Gastrocnemius medialis (tissue), 4 donors: ENCODE data around the gene MC1R. TPM values are rescaled to one million over a fixed set of nuclear protein-coding genes. Genes with fewer than 3 reads are reported as not detected.
"Not testable (repeated sequence)": the region's sequence is repeated elsewhere in the genome, so short reads cannot be mapped to it uniquely, and the experiment has no call there.

Experiments used
- ATAC-seq, 2 donors: fragments of 150-250 bp; one replicate each; pipeline ENCODE4 v1.9.1; 2016
- DNase-seq, 2 donors: peaks; one replicate each; pipeline ENCODE4 v3.0.0-alpha.2; 2019
- H3K27ac ChIP-seq, 4 donors: fragments of 200-600 bp; sonication (generic); 1 replicate in 1 of 4; 2 replicates in 3 of 4; pipeline ENCODE4 v1.5.1; 2016 to 2018; ENCODE audit warnings: mild to moderate bottlenecking in 2 of 4, moderate library complexity in 1 of 4
- H3K27me3 ChIP-seq, 3 donors: fragments of 200-600 bp; sonication (generic) in 2 of 3; 1 replicate in 1 of 3; 2 replicates in 2 of 3; pipeline versions ENCODE4 v1.5.1 to v1.6.0; 2016 to 2019; ENCODE audit warnings: mild to moderate bottlenecking in 1 of 3, moderate library complexity in 1 of 3
- H3K36me3 ChIP-seq, 2 donors: fragments of 200-600 bp; sonication (generic) in 1 of 2; one replicate each; pipeline ENCODE4 v1.5.1; 2017 to 2018
- H3K4me1 ChIP-seq, 2 donors: fragments of 200-600 bp; sonication (generic) in 1 of 2; one replicate each; pipeline ENCODE4 v1.5.1; 2016 to 2017; ENCODE audit warnings: mild to moderate bottlenecking in 2 of 2
- H3K4me3 ChIP-seq, 4 donors: fragments of 200-600 bp; sonication (generic) in 3 of 4; 1 replicate in 1 of 4; 2 replicates in 3 of 4; pipeline ENCODE4 v1.5.1; 2016 to 2019; ENCODE audit warnings: mild to moderate bottlenecking in 2 of 4
- H3K9me3 ChIP-seq, 3 donors: fragments of 200-600 bp; sonication (generic) in 2 of 3; 1 replicate in 1 of 3; 2 replicates in 2 of 3; pipeline ENCODE4 v1.5.1; 2016 to 2019
- CTCF ChIP-seq, 5 experiments: fragments of 450-650 bp in 3 of 5; fragments of 200-600 bp in 2 of 5; sonication (generic) in 2 of 5; IDR thresholded peaks in 4 of 5; conservative IDR thresholded peaks in 1 of 5; 1 replicate in 4 of 5; 2 replicates in 1 of 5; pipeline ENCODE4 v1.5.1; 2016 to 2019; ENCODE audit warnings: antibody characterized with exemption in 5 of 5, mild to moderate bottlenecking in 3 of 5, moderate library complexity in 3 of 5
- POLR2A ChIP-seq, 2 donors: fragments of 450-650 bp; IDR thresholded peaks; one replicate each; pipeline ENCODE4 v1.6.1; 2017; ENCODE audit warnings: antibody characterized with exemption in 2 of 2, mild to moderate bottlenecking in 2 of 2, moderate library complexity in 2 of 2
- in situ Hi-C, 4 donors: fragments of 200-750 bp; cut with MboI; loops; one replicate each; pipeline versions ENCODE4 v1.15.0 to v1.8.0; 2017; ENCODE audit warnings: low sequenced_read_pairs in 4 of 4
- intact Hi-C: fragments of 100-400 bp; cut with DNase I; formaldehyde crosslinking; loops from one replicate; pipeline ENCODE4 v1.15.1; 2023; ENCODE audit warnings: low total_unique reads
- total RNA-seq, 4 donors: library from RNA; depleted of rRNA; stranded (reverse); fragments of >200 nt; gene quantifications; one replicate each; pipeline versions ENCODE4 v1.1.0 to v1.2.3, GENCODE V29; 2016

MC1R gene
- total RNA-seq, 4 donors from 2014 or later = 0.33 to 1.8 (median 0.92) TPM

- Histone ChIP-seq H3K9me3 (no peaks in the 10 kb centered on the region), H3K36me3 (no peaks in the 10 kb centered on the region), H3K27me3 (no peaks in the 10 kb centered on the region), H3K27ac (no peak overlapping the region), H3K4me1 (no peaks in the 10 kb centered on the region), H3K4me3 (no peak overlapping the region)
- in situ Hi-C loops (no loop called here), intact Hi-C loops (no loop called here)
- ATAC-seq (no peak), DNase-seq (no peak)
- TF ChIP-seq CTCF (IDR thresholded peaks at IDR 0.05 in 4 of 5, conservative IDR thresholded peaks at IDR 0.05 in 1 of 5) (no peak), POLR2A (IDR thresholded peaks at IDR 0.05) (no peak)
These were observed 13.3 kb downstream of the MC1R start for GRCh38 chr16:89931964-89932363.

- in situ Hi-C loops, H3K27ac ChIP-seq, ATAC-seq, H3K27me3 ChIP-seq, H3K4me3 ChIP-seq, H3K9me3 ChIP-seq, H3K36me3 ChIP-seq, DNase-seq, H3K4me1 ChIP-seq, intact Hi-C loops: not testable (repeated sequence)
These were observed 15.4 kb downstream of the MC1R start for GRCh38 chr16:89934019-89934418.

DNA sequence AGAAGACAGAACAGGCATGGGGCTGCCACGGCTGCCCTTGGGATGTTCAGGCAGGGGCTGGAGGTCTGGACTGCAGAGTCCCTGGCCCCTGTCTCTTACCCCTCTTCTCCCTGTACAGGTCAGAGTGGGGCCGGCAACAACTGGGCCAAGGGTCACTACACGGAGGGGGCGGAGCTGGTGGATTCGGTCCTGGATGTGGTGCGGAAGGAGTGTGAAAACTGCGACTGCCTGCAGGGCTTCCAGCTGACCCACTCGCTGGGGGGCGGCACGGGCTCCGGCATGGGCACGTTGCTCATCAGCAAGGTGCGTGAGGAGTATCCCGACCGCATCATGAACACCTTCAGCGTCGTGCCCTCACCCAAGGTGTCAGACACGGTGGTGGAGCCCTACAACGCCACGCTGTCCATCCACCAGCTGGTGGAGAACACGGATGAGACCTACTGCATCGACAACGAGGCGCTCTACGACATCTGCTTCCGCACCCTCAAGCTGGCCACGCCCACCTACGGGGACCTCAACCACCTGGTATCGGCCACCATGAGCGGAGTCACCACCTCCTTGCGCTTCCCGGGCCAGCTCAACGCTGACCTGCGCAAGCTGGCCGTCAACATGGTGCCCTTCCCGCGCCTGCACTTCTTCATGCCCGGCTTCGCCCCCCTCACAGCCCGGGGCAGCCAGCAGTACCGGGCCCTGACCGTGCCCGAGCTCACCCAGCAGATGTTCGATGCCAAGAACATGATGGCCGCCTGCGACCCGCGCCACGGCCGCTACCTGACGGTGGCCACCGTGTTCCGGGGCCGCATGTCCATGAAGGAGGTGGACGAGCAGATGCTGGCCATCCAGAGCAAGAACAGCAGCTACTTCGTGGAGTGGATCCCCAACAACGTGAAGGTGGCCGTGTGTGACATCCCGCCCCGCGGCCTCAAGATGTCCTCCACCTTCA, 16.2 kb downstream of the MC1R start:
- Histone ChIP-seq H3K27me3 (no peaks in the 10 kb centered on the region), H3K9me3 (no peaks in the 10 kb centered on the region), H3K4me3 (no peak overlapping the region), H3K4me1 (no peaks in the 10 kb centered on the region), H3K27ac (no peak overlapping the region), H3K36me3 (no peaks in the 10 kb centered on the region)
- intact Hi-C loops = no loop called here
- in situ Hi-C loops = no loop called here
- DNase-seq (no peak), ATAC-seq (no peak)
- no peak for TF ChIP-seq CTCF (IDR thresholded peaks at IDR 0.05 in 4 of 5, conservative IDR thresholded peaks at IDR 0.05 in 1 of 5)
- TF ChIP-seq POLR2A (IDR thresholded peaks at IDR 0.05) = no peak

DNA sequence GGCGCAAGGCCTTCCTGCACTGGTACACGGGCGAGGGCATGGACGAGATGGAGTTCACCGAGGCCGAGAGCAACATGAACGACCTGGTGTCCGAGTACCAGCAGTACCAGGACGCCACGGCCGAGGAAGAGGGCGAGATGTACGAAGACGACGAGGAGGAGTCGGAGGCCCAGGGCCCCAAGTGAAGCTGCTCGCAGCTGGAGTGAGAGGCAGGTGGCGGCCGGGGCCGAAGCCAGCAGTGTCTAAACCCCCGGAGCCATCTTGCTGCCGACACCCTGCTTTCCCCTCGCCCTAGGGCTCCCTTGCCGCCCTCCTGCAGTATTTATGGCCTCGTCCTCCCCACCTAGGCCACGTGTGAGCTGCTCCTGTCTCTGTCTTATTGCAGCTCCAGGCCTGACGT, 17.0 kb downstream of the MC1R start:
- H3K27me3 ChIP-seq, H3K9me3 ChIP-seq, DNase-seq, ATAC-seq, in situ Hi-C loops, H3K4me1 ChIP-seq, H3K27ac ChIP-seq, H3K4me3 ChIP-seq, H3K36me3 ChIP-seq, intact Hi-C loops: not testable (repeated sequence)

DNA sequence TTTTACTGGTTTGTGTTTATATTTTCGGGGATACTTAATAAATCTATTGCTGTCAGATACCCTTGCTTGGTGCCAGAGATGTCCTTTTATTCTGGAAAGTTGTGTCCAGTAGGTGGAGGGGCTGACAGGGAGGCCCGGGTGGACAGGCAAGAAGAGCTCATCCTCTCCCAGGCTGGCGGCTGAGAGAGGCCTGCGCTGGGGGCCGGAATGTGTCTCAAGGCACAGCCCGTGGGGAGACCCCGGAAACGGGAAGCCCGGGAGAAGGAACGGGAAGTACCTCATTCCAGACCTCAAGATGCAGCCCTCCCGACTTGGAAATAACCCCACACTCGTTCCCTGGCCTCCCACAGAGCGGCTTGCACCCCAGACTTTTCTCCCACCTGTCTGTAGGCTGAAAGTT, 17.4 kb downstream of the MC1R start:
- DNase-seq = no peak
- TF ChIP-seq POLR2A (IDR thresholded peaks at IDR 0.05) = no peak
- ATAC-seq = no peak

GRCh38 chr16:89936508-89936907, 17.8 kb downstream of the MC1R start:
- no peaks in the 10 kb centered on the region for H3K36me3 ChIP-seq
- H3K9me3 ChIP-seq = no peaks in the 10 kb centered on the region
- in situ Hi-C loops (no loop called here), intact Hi-C loops (no loop called here)
- H3K4me3 ChIP-seq = no peak overlapping the region
- no peak for ATAC-seq
- H3K27me3 ChIP-seq = peaks cover 0 to 2% (median 0%) of the 10 kb centered on the region in 3 donors
- H3K27ac ChIP-seq = no peak overlapping the region
- DNase-seq = no peak
- H3K4me1 ChIP-seq = no peaks in the 10 kb centered on the region
- no peak for TF ChIP-seq CTCF (IDR thresholded peaks at IDR 0.05 in 4 of 5, conservative IDR thresholded peaks at IDR 0.05 in 1 of 5)
- TF ChIP-seq POLR2A (IDR thresholded peaks at IDR 0.05) = no peak

More for the DNA sequence above, 17.4 kb downstream of the MC1R start:
- Histone ChIP-seq H3K4me3 (no peak overlapping the region), H3K9me3 (no peaks in the 10 kb centered on the region), H3K36me3 (no peaks in the 10 kb centered on the region), H3K4me1 (no peaks in the 10 kb centered on the region), H3K27me3 (peaks cover 0 to 2% (median 0%) of the 10 kb centered on the region in 3 donors), H3K27ac (no peak overlapping the region)
- in situ Hi-C loops = no loop called here
- intact Hi-C loops = no loop called here
